ENCODE results near the gene NCKAP5.

NCKAP5 gene

DNA sequence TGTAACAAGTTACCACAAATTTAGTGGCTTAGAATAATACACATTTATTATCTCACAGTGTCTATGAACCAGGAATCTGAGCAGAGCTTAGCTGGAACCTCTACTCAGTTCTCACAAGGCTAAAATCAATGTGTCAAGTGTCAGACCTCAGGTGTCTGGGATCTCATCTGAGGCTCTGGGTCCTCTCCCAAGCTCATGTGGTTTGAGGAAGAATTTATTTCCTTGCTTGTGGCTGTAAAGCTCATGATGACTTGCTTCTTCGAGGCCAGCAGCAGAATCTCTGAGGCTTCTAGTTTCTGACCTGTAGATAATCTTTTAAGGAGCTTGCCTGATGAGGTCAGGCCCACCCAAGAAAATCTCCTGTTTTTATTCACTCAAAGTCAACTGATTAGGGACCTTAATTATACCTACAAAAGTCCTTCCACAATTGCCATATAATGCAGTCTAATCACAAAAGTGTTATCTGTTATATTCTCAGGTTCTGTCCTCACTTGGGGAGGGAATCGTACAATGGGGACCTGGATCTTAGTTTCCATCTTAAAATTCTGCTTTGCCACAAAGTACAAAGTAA lies 14.3 kb downstream of the NCKAP5 start:
- no peaks in the 10 kb centered on the region for H3K27me3 ChIP-seq
- H3K4me1 ChIP-seq (ENCODE audit: control insufficient read depth in 1 of 2, insufficient read depth in 1 of 2, low read depth in 1 of 2, low read length in 1 of 2) = no peaks in the 10 kb centered on the region
- no peaks in the 10 kb centered on the region for H3K9me3 ChIP-seq
- TF ChIP-seq, protein P1, sequence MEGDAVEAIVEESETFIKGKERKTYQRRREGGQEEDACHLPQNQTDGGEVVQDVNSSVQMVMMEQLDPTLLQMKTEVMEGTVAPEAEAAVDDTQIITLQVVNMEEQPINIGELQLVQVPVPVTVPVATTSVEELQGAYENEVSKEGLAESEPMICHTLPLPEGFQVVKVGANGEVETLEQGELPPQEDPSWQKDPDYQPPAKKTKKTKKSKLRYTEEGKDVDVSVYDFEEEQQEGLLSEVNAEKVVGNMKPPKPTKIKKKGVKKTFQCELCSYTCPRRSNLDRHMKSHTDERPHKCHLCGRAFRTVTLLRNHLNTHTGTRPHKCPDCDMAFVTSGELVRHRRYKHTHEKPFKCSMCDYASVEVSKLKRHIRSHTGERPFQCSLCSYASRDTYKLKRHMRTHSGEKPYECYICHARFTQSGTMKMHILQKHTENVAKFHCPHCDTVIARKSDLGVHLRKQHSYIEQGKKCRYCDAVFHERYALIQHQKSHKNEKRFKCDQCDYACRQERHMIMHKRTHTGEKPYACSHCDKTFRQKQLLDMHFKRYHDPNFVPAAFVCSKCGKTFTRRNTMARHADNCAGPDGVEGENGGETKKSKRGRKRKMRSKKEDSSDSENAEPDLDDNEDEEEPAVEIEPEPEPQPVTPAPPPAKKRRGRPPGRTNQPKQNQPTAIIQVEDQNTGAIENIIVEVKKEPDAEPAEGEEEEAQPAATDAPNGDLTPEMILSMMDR (IDR thresholded peaks at IDR 0.05) = no peak
- H3K27ac ChIP-seq = no peak overlapping the region
- no peak overlapping the region for H3K4me3 ChIP-seq (ENCODE audit: low read depth in 1 of 2, low read length in 1 of 2)
- no peaks in the 10 kb centered on the region for H3K36me3 ChIP-seq

DNA sequence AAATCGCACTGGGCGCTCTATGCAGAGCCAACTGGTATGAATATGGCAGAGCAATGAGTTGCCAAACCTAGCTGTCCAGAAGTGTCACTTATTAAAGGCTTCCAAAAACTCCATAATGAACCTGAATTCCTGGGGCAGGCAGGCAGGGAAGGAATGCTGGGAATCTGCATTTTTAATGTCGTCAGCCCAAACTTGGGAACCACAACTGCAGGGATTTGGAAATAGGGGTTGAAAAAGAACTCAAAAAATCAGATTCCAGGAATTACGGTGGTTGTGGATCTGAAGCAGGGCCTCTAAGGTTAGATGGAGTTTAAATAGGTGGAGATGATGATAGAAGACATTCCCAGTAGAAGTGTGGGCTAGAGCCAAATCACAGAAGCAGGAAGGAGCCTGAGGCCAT lies 15.0 kb downstream of the NCKAP5 start:
- no peaks in the 10 kb centered on the region for H3K4me1 ChIP-seq (ENCODE audit: control insufficient read depth in 1 of 2, insufficient read depth in 1 of 2, low read depth in 1 of 2, low read length in 1 of 2)
- H3K27me3 ChIP-seq = no peaks in the 10 kb centered on the region
- no peaks in the 10 kb centered on the region for H3K9me3 ChIP-seq
- TF ChIP-seq, protein P1 (IDR thresholded peaks at IDR 0.05) = no peak
- H3K27ac ChIP-seq = no peak overlapping the region
- no peaks in the 10 kb centered on the region for H3K36me3 ChIP-seq
- H3K4me3 ChIP-seq (ENCODE audit: low read depth in 1 of 2, low read length in 1 of 2) = no peak overlapping the region

DNA sequence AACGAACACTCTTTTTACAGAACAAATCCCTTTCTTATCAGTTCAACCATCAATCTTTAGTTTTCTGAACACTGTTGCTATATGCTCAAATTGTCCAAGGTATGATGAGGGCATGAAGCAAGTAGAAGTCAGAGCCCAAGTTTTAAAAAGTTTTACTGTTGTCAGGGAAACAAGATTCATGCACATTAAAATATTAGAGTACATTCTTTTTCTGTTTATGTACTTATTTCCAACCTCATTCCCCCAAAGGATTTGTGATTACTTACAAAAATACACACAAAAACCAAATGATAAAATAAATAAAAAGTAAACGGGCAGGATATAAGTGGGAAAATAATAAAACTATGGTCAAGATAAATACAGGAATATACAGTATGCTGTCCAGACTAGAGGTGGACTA lies 15.4 kb downstream of the NCKAP5 start:
- H3K4me3 ChIP-seq (ENCODE audit: low read depth in 1 of 2, low read length in 1 of 2) = no peak overlapping the region
- TF ChIP-seq, protein P1 (IDR thresholded peaks at IDR 0.05) = no peak
- H3K27me3 ChIP-seq = no peaks in the 10 kb centered on the region
- no peak overlapping the region for H3K27ac ChIP-seq
- H3K36me3 ChIP-seq = no peaks in the 10 kb centered on the region
- H3K4me1 ChIP-seq (ENCODE audit: control insufficient read depth in 1 of 2, insufficient read depth in 1 of 2, low read depth in 1 of 2, low read length in 1 of 2) = no peaks in the 10 kb centered on the region
- no peaks in the 10 kb centered on the region for H3K9me3 ChIP-seq

DNA sequence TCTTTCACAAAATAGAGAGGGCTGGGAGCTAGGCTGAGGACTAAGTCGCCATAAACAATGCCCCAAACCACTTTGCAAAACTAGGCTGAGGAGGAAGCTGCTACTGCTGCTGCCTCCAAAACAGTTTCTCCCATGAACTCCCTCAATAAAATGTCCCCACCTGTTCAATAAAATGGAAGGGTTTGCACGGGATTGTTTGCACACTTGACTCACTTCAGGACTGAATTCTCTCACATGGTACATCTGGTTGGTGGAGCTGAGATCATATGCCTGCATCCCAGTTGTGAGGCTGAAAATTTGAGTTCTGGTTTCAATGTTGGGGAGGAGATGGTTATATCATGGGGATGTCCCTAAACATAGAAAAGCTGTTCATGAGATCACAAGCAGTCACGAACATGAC lies 26.5 kb downstream of the NCKAP5 start:
- Histone ChIP-seq H3K27me3 (no peaks in the 10 kb centered on the region), H3K9me3 (no peaks in the 10 kb centered on the region), H3K36me3 (no peaks in the 10 kb centered on the region), H3K4me3 (ENCODE audit: low read depth in 1 of 2, low read length in 1 of 2) (no peak overlapping the region), H3K4me1 (ENCODE audit: control insufficient read depth in 1 of 2, insufficient read depth in 1 of 2, low read depth in 1 of 2, low read length in 1 of 2) (no peaks in the 10 kb centered on the region), H3K27ac (no peak overlapping the region)
- TF ChIP-seq, protein P1 (IDR thresholded peaks at IDR 0.05) = no peak

DNA sequence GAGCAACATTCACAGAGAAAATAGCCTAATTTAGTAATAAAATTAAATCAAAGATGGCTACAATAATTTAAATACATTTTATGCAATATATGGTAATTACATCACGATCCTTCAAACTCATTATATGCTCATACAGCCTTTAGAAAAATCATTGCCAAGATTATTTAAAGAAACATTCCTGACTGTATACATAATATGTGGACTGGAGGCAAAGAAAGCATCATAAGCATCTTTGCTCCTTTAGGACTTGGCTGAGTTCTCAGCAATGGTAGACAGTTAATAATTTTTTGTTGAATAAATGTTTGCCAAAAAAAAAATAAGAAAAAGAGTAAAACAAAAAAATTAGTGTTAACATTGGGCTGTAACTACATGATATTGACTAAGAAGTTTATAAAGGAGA lies 26.9 kb downstream of the NCKAP5 start:
- Histone ChIP-seq H3K27me3 (no peaks in the 10 kb centered on the region), H3K4me1 (ENCODE audit: control insufficient read depth in 1 of 2, insufficient read depth in 1 of 2, low read depth in 1 of 2, low read length in 1 of 2) (no peaks in the 10 kb centered on the region), H3K9me3 (no peaks in the 10 kb centered on the region), H3K36me3 (no peaks in the 10 kb centered on the region), H3K4me3 (ENCODE audit: low read depth in 1 of 2, low read length in 1 of 2) (no peak overlapping the region), H3K27ac (no peak overlapping the region)
- TF ChIP-seq, protein P1 (IDR thresholded peaks at IDR 0.05) = no peak

DNA sequence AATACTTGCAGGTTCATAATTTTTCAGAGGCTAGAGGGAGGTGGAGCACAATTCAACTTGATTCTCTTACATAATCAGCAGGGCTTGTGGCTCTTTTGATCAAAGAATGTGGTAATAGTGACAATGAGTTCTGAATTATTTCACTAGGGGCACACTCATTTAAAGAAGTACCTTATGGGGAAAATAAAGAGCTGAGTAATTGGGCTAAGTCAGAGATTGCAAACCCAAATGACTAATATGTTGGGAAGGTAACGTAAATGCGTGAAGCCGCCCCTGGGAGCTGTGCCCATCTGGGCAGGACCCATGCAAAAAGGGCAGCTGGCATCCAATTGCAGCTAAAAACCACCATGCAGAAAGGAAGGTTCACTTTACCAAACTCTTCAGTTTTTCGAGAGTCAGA lies 35.3 kb downstream of the NCKAP5 start:
- Histone ChIP-seq H3K4me3 (ENCODE audit: low read depth in 1 of 2, low read length in 1 of 2) (no peak overlapping the region), H3K4me1 (ENCODE audit: control insufficient read depth in 1 of 2, insufficient read depth in 1 of 2, low read depth in 1 of 2, low read length in 1 of 2) (no peaks in the 10 kb centered on the region), H3K27ac (no peak overlapping the region), H3K36me3 (no peaks in the 10 kb centered on the region), H3K9me3 (no peaks in the 10 kb centered on the region), H3K27me3 (no peaks in the 10 kb centered on the region)
- TF ChIP-seq, protein P1 (IDR thresholded peaks at IDR 0.05) = no peak
